HG02884 (cell line): ENCODE results near the gene USF2.

ENCODE experiments used
- ATAC-seq: cut with Tn5 transposase; IDR thresholded peaks from one replicate; pipeline ENCODE4 v1.9.1; 2021; ENCODE audit warnings: mild to moderate bottlenecking, moderate library complexity; ENCODE audit not compliant: unreplicated experiment

Gene USF2

DNA sequence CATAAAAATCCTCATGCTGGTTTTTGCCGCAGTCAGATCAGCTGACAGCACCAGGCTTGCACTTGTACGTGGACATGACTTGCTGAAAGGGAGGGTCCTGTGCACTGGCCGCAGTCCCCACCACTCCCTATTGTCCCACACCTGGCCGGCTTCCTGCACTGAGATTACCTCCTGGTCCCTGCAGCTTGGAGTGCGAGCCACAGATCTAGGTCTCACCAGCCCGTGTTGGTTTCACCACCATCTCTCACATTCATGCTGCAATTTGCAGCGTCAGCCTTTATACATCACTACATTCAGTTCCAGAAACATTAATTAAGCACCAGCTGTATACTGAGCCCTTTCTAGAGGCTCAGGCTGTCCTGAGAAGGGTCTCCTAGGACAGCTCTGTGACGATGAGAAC, 45.3 kb downstream of the USF2 start:
- no peak for ATAC-seq

DNA sequence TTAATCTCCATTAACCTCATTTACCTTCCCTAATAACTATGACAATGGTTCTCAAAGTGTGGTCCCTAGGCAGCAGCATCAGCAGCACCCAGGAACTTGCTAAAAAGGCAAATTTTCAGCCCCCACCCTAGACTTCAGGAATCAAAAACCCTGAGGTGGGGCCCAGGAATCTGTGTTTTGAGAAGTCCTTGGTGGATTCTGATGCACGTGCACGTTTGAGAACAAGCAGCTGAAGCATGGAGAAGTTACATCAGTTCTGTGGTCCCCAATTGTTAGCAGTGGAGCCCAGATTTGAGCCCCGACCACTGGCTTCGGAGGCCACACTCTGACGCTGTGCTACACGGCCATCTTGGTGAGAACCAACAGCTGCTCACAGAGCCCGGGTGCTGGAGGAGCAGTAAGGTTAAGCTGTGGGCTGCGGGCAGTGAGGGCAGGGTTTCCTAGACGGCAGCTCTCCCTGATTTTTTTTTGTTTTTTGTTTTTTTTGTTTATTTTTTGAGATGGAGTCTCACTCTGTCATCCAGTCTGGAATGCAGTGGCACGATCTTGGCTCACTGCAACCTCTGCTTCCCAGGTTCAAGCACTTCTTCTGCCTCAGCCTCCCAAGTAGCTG, 46.2 kb downstream of the USF2 start:
- no peak for ATAC-seq

DNA sequence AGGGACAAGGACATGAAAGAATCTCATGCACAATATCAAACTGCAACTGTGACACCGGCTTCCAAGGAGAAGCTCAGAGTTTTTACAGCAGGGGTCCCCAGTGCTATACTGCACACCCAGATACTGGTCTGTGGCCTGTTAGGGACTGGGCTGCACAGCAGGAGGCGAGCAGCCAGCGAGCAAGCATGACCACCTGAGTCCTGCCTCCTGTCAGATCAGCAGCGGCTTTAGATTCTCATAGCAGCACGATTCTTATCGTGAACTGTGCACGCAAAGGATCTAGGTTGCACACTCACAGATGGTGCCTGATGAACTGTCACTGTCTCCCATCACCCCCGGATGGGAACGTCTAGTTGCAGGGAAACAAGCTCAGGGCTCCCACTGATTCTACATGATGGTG, 47.1 kb downstream of the USF2 start:
- ATAC-seq, result no peak

DNA sequence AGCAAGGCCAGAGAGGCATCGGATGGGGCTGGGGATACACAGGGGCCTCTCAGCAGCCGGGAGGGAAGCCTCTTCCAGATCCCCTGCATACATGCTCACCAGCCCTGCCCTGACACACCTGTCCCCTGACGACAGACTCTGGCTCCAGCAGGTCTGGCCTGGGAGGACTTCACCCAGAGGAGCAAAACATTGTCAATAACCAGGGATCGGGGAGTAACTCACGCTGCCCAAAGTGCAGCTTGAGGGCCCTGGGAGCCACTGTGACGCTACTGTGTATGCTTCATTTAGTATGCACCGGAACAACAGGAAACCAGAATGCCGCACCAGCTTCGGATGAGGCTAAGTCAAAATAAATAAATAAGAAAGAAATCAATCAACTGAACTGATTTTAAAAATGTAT, 47.8 kb downstream of the USF2 start:
- no peak for ATAC-seq

DNA sequence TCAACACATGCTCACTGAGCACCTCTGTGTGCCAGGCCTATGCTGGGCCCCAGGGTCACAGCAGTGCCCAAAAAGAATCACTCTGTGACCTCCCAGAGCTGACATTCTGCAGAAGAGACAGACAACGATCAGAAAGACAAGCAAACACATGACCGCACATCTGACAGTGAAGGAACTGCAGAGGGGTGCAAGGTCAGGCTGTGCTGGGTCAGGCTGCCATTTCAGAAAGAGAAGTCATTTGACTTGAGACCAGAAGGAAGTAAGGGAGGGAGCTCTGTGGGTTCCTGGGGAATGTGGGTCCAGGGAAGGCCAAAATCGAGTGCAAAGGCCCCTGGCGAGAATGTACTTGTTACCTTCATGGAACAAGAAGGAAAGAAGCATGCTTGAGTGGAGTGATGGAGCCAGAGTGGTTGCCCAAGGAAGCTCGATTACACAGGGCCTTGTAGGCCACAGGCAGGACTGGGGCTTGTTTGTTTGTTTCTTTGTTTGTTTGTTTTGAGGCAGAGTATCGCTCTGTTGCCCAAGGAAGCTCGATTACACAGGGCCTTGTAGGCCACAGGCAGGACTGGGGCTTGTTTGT, 48.8 kb downstream of the USF2 start:
- ATAC-seq, result no peak

DNA sequence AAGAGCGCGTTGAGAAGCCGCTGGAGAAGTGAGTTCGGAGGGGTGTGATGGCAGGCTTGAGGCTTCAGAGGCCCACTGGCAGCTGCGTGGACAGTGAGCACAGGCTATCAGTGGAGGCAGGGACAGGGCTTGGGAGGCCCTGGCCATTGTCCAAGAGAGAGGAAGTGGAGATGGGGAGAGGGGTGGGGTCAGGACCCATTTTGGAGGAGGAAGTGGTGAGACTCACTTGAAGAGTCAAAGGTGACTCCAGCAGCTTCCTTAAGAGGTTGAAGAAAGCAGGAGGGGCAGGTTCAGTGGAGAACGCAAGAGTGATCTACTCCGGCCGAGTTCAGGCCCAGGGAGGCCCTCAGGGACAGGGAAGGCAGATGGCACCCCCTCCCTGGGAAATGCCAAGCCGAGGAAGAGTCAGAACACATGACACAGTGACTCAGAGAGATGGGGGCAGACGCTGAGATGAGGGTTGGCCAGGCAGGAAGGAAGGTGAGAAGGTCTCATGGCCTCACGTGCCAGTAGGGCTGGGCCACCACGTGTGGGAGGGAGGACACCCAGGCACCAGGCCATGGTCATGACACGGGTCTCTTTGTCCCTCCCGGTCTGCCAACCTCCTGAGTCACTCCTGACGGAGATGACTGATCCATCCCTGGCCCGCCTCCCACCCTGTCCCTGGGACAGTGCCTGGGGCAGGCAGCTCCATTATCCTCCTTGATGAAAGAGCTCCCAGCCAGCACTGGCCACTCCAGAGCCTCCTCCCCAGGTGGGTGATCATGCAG, 50.1 kb downstream of the USF2 start:
- no peak for ATAC-seq

DNA sequence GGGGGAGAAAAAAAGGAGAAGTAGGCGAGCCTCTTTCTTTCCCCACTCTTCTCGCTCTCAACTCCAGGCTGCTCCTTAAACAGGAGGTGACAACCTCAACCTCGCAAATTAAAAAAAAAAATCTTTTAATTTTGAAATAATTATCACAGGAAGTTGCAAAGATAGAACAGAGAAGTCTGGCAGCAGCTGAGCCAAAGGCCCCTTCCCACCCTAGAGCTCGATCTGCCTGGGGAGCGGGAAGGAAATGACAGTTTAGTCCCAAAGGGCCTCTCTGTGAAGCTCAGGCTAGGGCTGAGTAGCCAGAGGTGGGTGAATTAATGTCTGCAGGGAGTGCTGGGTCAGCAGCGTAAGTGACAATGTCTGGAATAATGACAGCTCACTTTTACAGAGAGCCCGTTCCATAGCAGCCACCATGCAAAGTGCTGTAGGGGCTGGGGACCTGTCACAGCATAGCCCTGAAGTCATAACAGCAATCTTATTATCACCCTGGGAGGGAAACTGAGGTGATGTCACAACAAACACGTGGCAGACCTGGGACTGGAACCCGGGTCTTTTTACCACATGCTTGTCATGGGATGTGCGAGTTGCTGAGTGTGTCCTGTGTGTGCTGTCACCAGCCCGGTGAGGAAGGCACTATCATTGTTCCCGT, 51.4 kb downstream of the USF2 start:
- ATAC-seq, result no peak

DNA sequence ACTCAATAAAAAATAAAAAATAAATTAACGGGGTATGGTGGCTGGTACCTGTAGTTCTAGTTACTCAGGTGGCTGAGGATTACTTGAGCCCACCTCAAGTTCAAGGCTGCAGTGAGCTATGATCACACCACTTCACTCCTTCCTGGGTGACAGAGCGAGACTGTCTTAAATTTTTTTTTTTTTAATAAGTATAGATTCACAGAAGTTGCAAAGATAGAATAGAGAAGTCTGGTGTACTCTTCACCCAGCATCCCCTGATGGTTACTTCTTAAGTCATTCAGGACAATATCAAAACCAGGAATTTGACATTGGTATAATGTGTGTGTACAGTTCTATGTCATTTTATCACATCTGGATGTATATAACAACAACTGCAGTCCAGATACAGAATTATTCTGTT, 52.5 kb downstream of the USF2 start:
- no peak for ATAC-seq

DNA sequence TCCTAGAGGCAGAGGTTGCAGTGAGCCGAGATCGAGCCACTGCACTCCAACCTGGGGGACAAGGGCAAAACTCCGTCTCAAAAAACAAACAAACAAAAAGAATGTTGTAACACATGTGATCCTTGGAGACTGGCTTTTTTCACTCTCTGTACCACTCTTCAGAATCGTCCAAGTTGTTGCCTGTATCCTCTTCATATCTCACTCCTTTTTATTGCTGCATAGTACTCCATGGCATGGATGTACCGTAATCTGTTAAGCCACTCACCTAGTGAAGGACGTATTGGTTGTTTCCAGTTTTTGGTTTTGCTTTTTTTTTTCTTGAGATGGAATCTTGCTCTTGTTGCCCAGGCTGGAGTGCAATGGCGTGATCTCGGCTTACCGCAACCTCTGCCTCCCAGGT, 53.3 kb downstream of the USF2 start:
- no peak for ATAC-seq

DNA sequence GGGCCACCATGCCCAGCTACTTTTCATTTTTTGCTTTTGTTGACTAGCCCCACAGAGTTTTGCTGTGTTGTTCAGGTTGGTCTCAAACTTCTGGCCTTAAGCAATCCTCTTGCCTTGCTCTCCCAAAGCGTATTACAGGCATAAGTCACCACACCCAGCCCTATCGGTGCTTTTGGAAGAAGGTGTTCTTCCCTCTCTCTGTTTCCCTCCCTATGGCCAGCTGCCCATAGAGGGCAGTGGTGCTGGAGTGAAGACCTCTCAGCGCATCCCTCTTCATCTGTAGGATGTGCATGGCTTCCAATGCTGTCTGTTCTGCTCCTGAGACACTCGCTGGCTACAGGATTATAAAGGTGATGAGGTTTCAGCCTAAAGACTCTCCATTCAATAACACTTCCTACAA, 58.9 kb downstream of the USF2 start:
- no peak for ATAC-seq

DNA sequence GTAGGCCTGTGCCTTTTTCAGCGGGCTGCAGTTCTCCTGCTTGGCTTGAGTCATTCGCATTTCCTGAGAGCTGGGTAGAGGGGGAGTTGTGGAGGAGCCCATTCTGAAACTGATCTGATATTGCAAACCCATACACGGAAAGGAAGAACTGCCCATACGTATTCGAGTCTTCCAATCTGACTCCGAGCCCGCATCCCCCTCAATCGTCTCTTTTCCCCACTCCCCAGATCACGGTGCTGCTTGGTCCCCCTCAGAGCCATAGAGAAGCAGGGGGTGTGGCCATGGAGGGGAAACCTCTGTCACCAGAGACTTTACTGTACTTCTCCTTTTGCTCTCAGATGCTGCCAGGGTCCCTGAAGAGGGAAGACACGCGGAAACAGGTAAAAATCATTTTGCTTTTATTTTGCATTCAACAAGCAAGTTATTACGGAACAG, 60.1 kb downstream of the USF2 start, which contains the start of gene CD22:
TSS of gene CD22 (plus strand) at position 337 of the 435 bp plus-strand sequence. CDS start 2,854 bp downstream, outside the sequence.
- no peak for ATAC-seq

DNA sequence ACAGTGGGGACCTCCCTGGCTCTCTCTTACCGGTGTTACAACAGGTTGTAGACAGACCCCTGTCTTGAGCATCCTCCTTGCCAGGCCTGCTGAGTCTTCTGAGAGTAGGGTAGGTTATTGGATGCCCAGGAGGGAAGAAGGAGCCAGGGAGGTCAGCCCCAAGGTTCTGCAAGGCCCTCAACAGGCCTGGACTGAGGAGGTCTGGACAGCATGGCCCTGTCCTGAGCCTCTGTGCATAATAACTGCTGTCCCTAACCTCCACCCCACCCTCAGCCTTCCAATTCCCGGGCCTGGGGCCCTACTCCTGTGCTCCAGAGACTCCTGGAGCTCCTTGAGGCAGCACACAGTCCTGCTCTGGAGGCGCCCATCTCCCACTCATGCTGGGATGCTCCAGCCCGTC, 60.6 kb downstream of the USF2 start:
- no peak for ATAC-seq
